K562 (cell line): Measurements from ENCODE around the gene AGTR1.

ENCODE experiments used
- CTCF ChIP-seq, 3 experiments: IDR thresholded peaks in 2 of 3; conservative IDR thresholded peaks in 1 of 3; 2 replicates each; pipeline ENCODE4 v1.5.1; 2011 to 2012; ENCODE audit warnings: low read length in 3 of 3, mild to moderate bottlenecking in 3 of 3, control low read depth in 2 of 3, improper control_type of control experiment in 1 of 3, inconsistent platforms in 1 of 3, low read depth in 1 of 3, mixed read lengths in 1 of 3, moderate library complexity in 1 of 3; ENCODE audit not compliant: insufficient read depth in 2 of 3
- GATA2 ChIP-seq: sonication (generic); formaldehyde crosslinking; IDR thresholded peaks from 2 replicates; pipeline ENCODE4 v1.4.0; 2020; ENCODE audit warnings: mild to moderate bottlenecking, missing genetic modification reagents
- NCOA4 ChIP-seq: fragments of 450-650 bp; IDR thresholded peaks from 2 replicates; pipeline ENCODE4 v1.6.1; 2018; ENCODE audit warnings: mild to moderate bottlenecking; ENCODE audit not compliant: partially characterized antibody
- ZNF121 ChIP-seq: sonication (generic); formaldehyde crosslinking; conservative IDR thresholded peaks from 2 replicates; pipeline ENCODE4 v1.8.0; 2022; ENCODE audit warnings: missing genetic modification reagents

GRCh38 chr3:148723631-148724030 is 25.9 kb downstream of the AGTR1 start:
- no peak for TF ChIP-seq ZNF121 (CRISPR knock-in tag)
- TF ChIP-seq NCOA4, result no peak
- no peak for TF ChIP-seq GATA2 (CRISPR knock-in tag)
- TF ChIP-seq CTCF (IDR thresholded peaks at IDR 0.05 in 2 of 3, conservative IDR thresholded peaks at IDR 0.05 in 1 of 3; ENCODE audit: insufficient read depth in 2 of 3, low read depth in 1 of 3, low read length in 3 of 3), result no peak
